SU-DHL-6 (cell line): ENCODE data around the gene CCM2.

Experiments used
- H2AFZ ChIP-seq: fragments of 200-600 bp; sonication (generic); 2 replicates; pipeline ENCODE4 v1.6.1; 2014; ENCODE audit warnings: low read depth, mild to moderate bottlenecking, moderate library complexity, mixed read lengths, antibody characterized with exemption, low read length; ENCODE audit not compliant: severe bottlenecking
- H3F3A ChIP-seq: fragments of 200-600 bp; shearing (Covaris generic); 2 replicates; pipeline ENCODE4 v1.6.0; 2016; ENCODE audit warnings: antibody characterized with exemption, mild to moderate bottlenecking; ENCODE audit not compliant: insufficient read depth
- H3K27ac ChIP-seq: fragments of 200-600 bp; sonication (generic); 2 replicates; pipeline ENCODE4 v1.5.1; 2016; ENCODE audit warnings: low read depth, mild to moderate bottlenecking, low read length, moderate library complexity, mixed read lengths
- H3K27me3 ChIP-seq: fragments of 200-600 bp; sonication (generic), shearing (Covaris generic); 2 replicates; pipeline ENCODE4 v1.6.0; 2014; ENCODE audit warnings: mild to moderate bottlenecking, low read length
- H3K36me3 ChIP-seq: fragments of 200-600 bp; sonication (generic); 2 replicates; pipeline ENCODE4 v1.6.1; 2014; ENCODE audit warnings: mild to moderate bottlenecking, low read length, mixed read lengths
- H3K4me2 ChIP-seq: fragments of 300-600, 200-600 bp; shearing (Covaris generic), sonication (generic); 2 replicates; pipeline ENCODE4 v1.6.0; 2014; ENCODE audit warnings: low read length, low read depth, mild to moderate bottlenecking; ENCODE audit not compliant: poor library complexity, severe bottlenecking
- H3K4me3 ChIP-seq: fragments of 200-600 bp; sonication (generic); 2 replicates; pipeline ENCODE4 v1.5.1; 2014; ENCODE audit warnings: antibody characterized with exemption, low read length, mild to moderate bottlenecking, mixed read lengths; ENCODE audit not compliant: insufficient read depth, poor library complexity, severe bottlenecking
- H3K79me2 ChIP-seq: fragments of 200-600 bp; sonication (generic); 2 replicates; pipeline ENCODE4 v1.6.1; 2014; ENCODE audit warnings: mild to moderate bottlenecking, low read length, moderate library complexity; ENCODE audit not compliant: insufficient read depth
- H3K9ac ChIP-seq: fragments of 200-600 bp; sonication (generic); 2 replicates; pipeline ENCODE4 v1.7.0; 2014; ENCODE audit warnings: mild to moderate bottlenecking, low read length
- H3K9me2 ChIP-seq: fragments of 200-600 bp; sonication (generic); replicated peaks from 2 replicates; pipeline ENCODE4 v1.6.1; 2014; ENCODE audit warnings: low read length; ENCODE audit not compliant: insufficient read depth
- H3K9me3 ChIP-seq: fragments of 200-600 bp; sonication (generic); 2 replicates; pipeline ENCODE4 v1.6.1; 2014; ENCODE audit warnings: low read length, mixed read lengths; ENCODE audit not compliant: insufficient read depth
- H4K20me1 ChIP-seq: fragments of 200-600 bp; sonication (generic); 2 replicates; pipeline ENCODE4 v1.6.1; 2014; ENCODE audit warnings: low read depth, mild to moderate bottlenecking, antibody characterized with exemption, low read length, moderate library complexity, mixed read lengths
- CTCF ChIP-seq: fragments of 200-600 bp; sonication (generic); IDR thresholded peaks from one replicate; pipeline ENCODE4 v1.5.1; 2017; ENCODE audit warnings: antibody characterized with exemption, mild to moderate bottlenecking, low read length, moderate library complexity; ENCODE audit not compliant: insufficient read depth, poor library complexity, severe bottlenecking
- EZH2phosphoT487 ChIP-seq: fragments of 200-600 bp; sonication (generic), shearing (Covaris generic); conservative IDR thresholded peaks from 2 replicates; pipeline ENCODE4 v1.6.1; 2018; ENCODE audit warnings: mild to moderate bottlenecking, antibody characterized with exemption, low read length, moderate library complexity, mixed read lengths

CCM2 gene

GRCh38 chr7:45026013-45026412 lies 26.0 kb downstream of the CCM2 start:
- peak overlapping the region; percentile 12 for H3K4me3 ChIP-seq
- H3K4me2 ChIP-seq: peak overlapping the region; percentile 63
- peaks cover 9% of the 10 kb centered on the region; the same call in 1 of the 2 replicates for H4K20me1 ChIP-seq
- peaks cover 41% of the 10 kb centered on the region for H3F3A ChIP-seq
- H3K27me3 ChIP-seq: no peaks in the 10 kb centered on the region
- no peaks in the 10 kb centered on the region for H3K9me2 ChIP-seq
- TF ChIP-seq CTCF (no peak), EZH2phosphoT487 (no peak)
- H3K9ac ChIP-seq: peak overlapping the region; percentile 39; the same call in 1 of the 2 replicates
- peaks cover 99% of the 10 kb centered on the region for H3K79me2 ChIP-seq
- H3K9me3 ChIP-seq: no peaks in the 10 kb centered on the region
- H3K36me3 ChIP-seq: peaks cover 30% of the 10 kb centered on the region
- no peak overlapping the region for H2AFZ ChIP-seq
- peak overlapping the region; percentile 94 for H3K27ac ChIP-seq

- H3K4me3 ChIP-seq: peak overlapping the region; percentile 31
- H3K27me3 ChIP-seq: no peaks in the 10 kb centered on the region
- peak overlapping the region; percentile 94 for H3K27ac ChIP-seq
- H3F3A ChIP-seq: peaks cover 35% of the 10 kb centered on the region
- H3K4me2 ChIP-seq: peak overlapping the region; percentile 63
- TF ChIP-seq EZH2phosphoT487 (no peak), CTCF (no peak)
- peak overlapping the region; percentile 44 for H3K9ac ChIP-seq
- H3K9me2 ChIP-seq: no peaks in the 10 kb centered on the region
- H3K79me2 ChIP-seq: peaks cover 100% of the 10 kb centered on the region
- H3K9me3 ChIP-seq: no peaks in the 10 kb centered on the region
- H2AFZ ChIP-seq: no peak overlapping the region
- H4K20me1 ChIP-seq: peaks cover 9% of the 10 kb centered on the region; the same call in 1 of the 2 replicates
- H3K36me3 ChIP-seq: peaks cover 34% of the 10 kb centered on the region
These were observed 27.2 kb downstream of the CCM2 start for GRCh38 chr7:45026984-45027773.

- Histone ChIP-seq H3K9ac (peak overlapping the region; percentile 44), H3K4me3 (peak overlapping the region; percentile 31), H4K20me1 (peaks cover 9% of the 10 kb centered on the region; the same call in 1 of the 2 replicates), H3K27me3 (no peaks in the 10 kb centered on the region), H3K36me3 (peaks cover 34% of the 10 kb centered on the region), H3K4me2 (peak overlapping the region; percentile 63), H3K9me3 (no peaks in the 10 kb centered on the region), H3F3A (peaks cover 35% of the 10 kb centered on the region), H3K9me2 (no peaks in the 10 kb centered on the region), H2AFZ (no peak overlapping the region), H3K27ac (peak overlapping the region; percentile 94), H3K79me2 (peaks cover 100% of the 10 kb centered on the region)
- no peak for TF ChIP-seq CTCF
These were observed 27.7 kb downstream of the CCM2 start for GRCh38 chr7:45027774-45028114.
